Fibroblast of mammary gland (primary cell): ENCODE results near the gene UGT1A8.

Source experiments
- DNase-seq: peaks from one replicate; pipeline ENCODE4 v3.0.0-alpha.2; 2010; ENCODE audit warnings: low read depth
- H3K4me3 ChIP-seq: 2 replicates; pipeline ENCODE4 v1.5.1; 2011; ENCODE audit warnings: low read depth, mild to moderate bottlenecking, low read length, moderate library complexity; ENCODE audit not compliant: control insufficient read depth
- TF ChIP-seq, protein P1 (sequence below): conservative IDR thresholded peaks from 2 replicates; pipeline ENCODE4 v1.5.1; 2011; ENCODE audit warnings: low read depth, low read length, inconsistent platforms; ENCODE audit not compliant: control insufficient read depth, insufficient read depth

UGT1A8 gene

DNA sequence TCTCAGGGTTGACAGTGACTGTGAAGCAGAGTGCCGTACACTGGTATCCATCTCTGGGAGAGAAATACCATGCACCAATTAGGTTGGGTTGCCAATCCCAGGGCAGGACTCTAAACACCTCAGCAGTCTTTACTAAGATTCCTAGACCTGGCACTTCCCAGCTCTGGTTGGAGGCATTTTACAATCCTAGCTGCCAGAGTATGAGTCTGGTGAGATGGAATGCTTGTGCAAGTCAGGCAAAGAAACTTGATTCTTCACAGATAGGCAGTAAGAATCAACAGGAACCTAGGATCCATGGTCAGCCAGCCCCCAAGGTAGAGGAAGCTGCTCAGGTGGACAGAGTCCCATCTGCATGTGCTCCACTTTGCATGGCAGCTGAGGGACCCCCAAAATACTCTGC is 89.3 kb downstream of the UGT1A8 start:
- peak; percentile 3 for DNase-seq

DNA sequence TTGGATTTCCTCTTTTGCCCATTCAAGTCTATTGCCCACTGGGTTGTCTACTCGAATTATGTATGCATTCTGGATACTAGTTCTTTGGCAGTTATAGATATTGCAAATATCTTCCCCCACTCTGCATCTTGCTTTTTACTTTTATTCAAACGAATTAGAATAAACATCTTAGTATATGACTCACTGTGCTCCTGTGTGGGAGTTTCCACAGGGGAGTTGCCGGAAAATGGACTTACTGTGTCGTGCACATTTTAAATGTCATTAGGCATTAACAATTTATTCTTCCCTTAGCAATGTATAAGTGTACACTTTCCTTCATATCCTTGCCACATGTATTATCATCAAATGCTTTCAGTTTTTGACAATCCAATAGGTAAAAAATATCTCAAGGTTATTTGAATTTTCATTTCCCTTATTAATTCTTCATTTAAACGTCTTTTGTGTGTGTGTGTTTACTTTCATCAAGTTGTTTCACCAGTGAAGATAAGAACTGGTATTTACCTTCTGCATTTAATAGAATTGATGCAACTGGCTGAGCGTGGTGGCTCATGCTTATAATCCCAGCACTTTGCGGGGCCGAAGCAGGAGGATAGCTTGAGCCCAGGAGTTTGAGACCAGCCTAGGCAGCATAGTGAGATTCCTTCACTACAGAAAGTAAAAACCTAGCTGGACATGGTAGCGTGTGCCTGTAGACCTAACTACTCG is 90.7 kb downstream of the UGT1A8 start:
- H3K4me3 ChIP-seq, result no peak overlapping the region
- TF ChIP-seq, protein P1, sequence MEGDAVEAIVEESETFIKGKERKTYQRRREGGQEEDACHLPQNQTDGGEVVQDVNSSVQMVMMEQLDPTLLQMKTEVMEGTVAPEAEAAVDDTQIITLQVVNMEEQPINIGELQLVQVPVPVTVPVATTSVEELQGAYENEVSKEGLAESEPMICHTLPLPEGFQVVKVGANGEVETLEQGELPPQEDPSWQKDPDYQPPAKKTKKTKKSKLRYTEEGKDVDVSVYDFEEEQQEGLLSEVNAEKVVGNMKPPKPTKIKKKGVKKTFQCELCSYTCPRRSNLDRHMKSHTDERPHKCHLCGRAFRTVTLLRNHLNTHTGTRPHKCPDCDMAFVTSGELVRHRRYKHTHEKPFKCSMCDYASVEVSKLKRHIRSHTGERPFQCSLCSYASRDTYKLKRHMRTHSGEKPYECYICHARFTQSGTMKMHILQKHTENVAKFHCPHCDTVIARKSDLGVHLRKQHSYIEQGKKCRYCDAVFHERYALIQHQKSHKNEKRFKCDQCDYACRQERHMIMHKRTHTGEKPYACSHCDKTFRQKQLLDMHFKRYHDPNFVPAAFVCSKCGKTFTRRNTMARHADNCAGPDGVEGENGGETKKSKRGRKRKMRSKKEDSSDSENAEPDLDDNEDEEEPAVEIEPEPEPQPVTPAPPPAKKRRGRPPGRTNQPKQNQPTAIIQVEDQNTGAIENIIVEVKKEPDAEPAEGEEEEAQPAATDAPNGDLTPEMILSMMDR, result no peak
- DNase-seq, result peak; percentile 33

More for the DNA sequence above, 89.3 kb downstream of the UGT1A8 start:
- no peak overlapping the region for H3K4me3 ChIP-seq
- TF ChIP-seq, protein P1, result no peak

DNA sequence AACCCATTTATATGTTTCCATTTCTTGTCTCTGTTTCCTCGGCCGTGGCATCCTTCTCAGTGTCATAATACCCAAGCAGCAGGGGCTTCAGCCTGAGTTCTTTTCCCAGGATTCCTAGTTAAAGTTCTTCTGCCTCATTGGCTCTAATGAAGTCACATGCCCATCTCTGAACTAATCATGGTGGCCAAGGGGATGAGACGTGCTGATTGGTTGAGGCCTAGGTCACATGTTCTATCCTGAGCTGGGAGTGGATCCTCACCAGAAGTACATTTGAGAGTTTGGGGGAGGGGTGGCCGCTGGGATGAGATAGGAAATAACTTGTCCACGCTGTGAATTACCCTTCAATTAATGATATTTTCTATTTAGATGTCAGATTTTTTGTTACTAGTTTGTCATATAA is 91.5 kb downstream of the UGT1A8 start:
- no peak overlapping the region for H3K4me3 ChIP-seq
- TF ChIP-seq, protein P1, result no peak
- peak; percentile 1 for DNase-seq

DNA sequence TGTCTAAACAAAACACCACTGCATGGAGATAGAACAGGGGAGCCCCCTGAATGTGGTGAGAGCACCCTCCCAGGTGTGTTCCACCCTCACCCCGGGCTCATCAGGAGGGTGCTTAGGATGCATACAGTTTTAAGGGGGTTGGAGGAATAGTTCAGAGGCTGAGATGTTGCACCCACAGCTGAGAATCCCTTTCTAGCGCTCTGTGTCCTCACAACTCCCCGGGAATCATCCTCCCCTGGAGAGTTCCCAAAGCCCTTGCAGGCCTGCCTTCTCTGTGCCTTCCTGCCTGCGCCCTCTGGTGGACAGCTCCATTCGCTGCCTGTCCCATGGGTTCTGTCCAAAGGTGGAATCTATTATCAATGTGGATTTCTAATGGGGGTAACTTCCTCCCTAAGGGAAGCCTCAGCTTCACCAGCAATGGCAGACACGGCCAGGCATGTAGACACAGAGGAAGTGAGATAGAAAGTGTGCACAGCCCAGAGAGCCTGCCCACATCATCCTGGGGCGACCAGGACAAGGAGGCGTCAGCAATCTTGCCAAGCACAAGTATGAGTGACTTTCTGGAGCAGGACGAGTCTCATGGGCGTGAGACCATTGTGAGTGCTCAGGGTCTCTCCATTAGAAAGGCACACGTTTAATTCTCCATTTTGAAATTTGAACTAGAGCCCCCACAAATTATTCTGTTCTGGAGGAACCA is 94.0 kb downstream of the UGT1A8 start:
- TF ChIP-seq, protein P1, result peak; percentile 93
- no peak overlapping the region for H3K4me3 ChIP-seq

DNA sequence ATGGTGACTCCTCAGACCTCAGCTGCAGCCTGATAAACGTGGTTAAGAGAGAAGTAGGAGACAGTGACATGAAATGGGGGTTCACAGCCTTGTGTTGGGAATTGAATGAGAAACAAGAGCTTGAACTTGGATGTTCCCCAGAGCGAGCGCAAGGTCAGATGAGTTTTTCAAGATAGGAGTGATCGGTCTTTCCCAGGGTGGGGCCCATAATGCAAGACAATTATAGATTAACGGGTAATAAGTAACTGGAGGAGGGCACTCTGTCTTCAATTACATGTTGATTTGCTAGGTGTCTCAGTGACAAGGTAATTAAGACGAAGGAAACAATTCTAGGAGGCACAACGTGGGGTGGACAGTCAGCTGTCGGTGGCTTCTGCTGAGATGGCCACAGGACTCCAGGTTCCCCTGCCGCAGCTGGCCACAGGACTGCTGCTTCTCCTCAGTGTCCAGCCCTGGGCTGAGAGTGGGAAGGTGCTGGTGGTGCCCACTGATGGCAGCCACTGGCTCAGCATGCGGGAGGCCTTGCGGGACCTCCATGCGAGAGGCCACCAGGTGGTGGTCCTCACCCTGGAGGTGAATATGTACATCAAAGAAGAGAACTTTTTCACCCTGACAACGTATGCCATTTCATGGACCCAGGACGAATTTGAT is 95.3 kb downstream of the UGT1A8 start, which contains the start of gene UGT1A5:
TSS of gene UGT1A5 (plus strand) at position 297 of the 651 bp plus-strand sequence. CDS start at position 382, 85 bp downstream.
- TF ChIP-seq, protein P1, result no peak
- no peak within 1 kb of the TSS for H3K4me3 ChIP-seq
- no peak for DNase-seq

More for the DNA sequence above, 94.0 kb downstream of the UGT1A8 start:
- peak; percentile 71 for DNase-seq

DNA sequence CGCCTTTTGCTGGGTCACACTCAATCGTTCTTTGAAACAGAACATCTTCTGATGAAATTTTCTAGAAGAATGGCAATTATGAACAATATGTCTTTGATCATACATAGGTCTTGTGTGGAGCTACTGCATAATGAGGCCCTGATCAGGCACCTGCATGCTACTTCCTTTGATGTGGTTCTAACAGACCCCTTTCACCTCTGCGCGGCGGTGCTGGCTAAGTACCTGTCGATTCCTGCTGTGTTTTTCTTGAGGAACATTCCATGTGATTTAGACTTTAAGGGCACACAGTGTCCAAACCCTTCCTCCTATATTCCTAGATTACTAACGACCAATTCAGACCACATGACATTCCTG is 95.8 kb downstream of the UGT1A8 start:
- no peak overlapping the region for H3K4me3 ChIP-seq
- no peak for DNase-seq
- TF ChIP-seq, protein P1, result no peak
